ENCODE measurements around the gene CNKSR3.

- TF ChIP-seq CTCF (IDR thresholded peaks at IDR 0.05; ENCODE audit: poor library complexity) = no peak
- no peak for TF ChIP-seq EZH2 (IDR thresholded peaks at IDR 0.05; ENCODE audit: borderline replicate concordance)
- no peak for TF ChIP-seq EZH2phosphoT487 (IDR thresholded peaks at IDR 0.05; ENCODE audit: low read depth, severe bottlenecking, unreplicated experiment)
Observed at GRCh38 chr6:154411076-154411475, 99.4 kb downstream of the CNKSR3 start.

All from hepatocyte (in vitro differentiated cells).